Hepatocyte (in vitro differentiated cells): ENCODE results near the gene MAGI1. TPM values are rescaled to one million over a fixed set of nuclear protein-coding genes. Genes with fewer than 3 reads are reported as not detected.
"Not testable (repeated sequence)": the region's sequence is repeated elsewhere in the genome, so short reads cannot be mapped to it uniquely, and the experiment has no call there.

Source experiments
- DNase-seq: peaks from one replicate; pipeline ENCODE4 v3.0.0-alpha.2; 2016; ENCODE audit warnings: low spot score
- H2AFZ ChIP-seq: fragments of 200-600 bp; sonication (generic); 2 replicates; pipeline ENCODE4 v1.6.0; 2016; ENCODE audit warnings: antibody characterized with exemption, mild to moderate bottlenecking
- H3K27ac ChIP-seq: fragments of 200-600 bp; sonication (generic); 2 replicates; pipeline ENCODE4 v1.5.1; 2016; ENCODE audit warnings: mild to moderate bottlenecking
- H3K27me3 ChIP-seq: fragments of 200-600 bp; sonication (generic); 2 replicates; pipeline ENCODE4 v1.6.1; 2016
- H3K36me3 ChIP-seq: fragments of 200-600 bp; sonication (generic); replicated peaks from 2 replicates; pipeline ENCODE4 v1.5.1; 2016; ENCODE audit warnings: low read depth; ENCODE audit not compliant: insufficient read depth
- H3K4me1 ChIP-seq: fragments of 200-600 bp; sonication (generic); 2 replicates; pipeline ENCODE4 v1.5.1; 2016; ENCODE audit warnings: mild to moderate bottlenecking, moderate library complexity; ENCODE audit not compliant: insufficient read depth
- H3K4me2 ChIP-seq: fragments of 200-600 bp; sonication (generic); 2 replicates; pipeline ENCODE4 v1.6.0; 2016
- H3K4me3 ChIP-seq: fragments of 200-600 bp; sonication (generic); 2 replicates; pipeline ENCODE4 v1.5.1; 2016; ENCODE audit warnings: mild to moderate bottlenecking
- H3K79me2 ChIP-seq: fragments of 200-600 bp; sonication (generic); 2 replicates; pipeline ENCODE4 v1.6.0; 2017; ENCODE audit warnings: mild to moderate bottlenecking
- H3K9me2 ChIP-seq: fragments of 200-600 bp; sonication (generic); replicated peaks from 2 replicates; pipeline ENCODE4 v1.6.0; 2017; ENCODE audit warnings: mild to moderate bottlenecking; ENCODE audit not compliant: insufficient read depth
- H3K9me3 ChIP-seq: fragments of 200-600 bp; sonication (generic); 2 replicates; pipeline ENCODE4 v1.5.1; 2016; ENCODE audit warnings: low read depth, mild to moderate bottlenecking
- H4K20me1 ChIP-seq: fragments of 200-600 bp; sonication (generic); 2 replicates; pipeline ENCODE4 v1.6.0; 2016; ENCODE audit warnings: mild to moderate bottlenecking; ENCODE audit not compliant: insufficient read depth, poor library complexity, severe bottlenecking
- CTCF ChIP-seq: fragments of 200-600 bp; sonication (generic); IDR thresholded peaks from 2 replicates; pipeline ENCODE4 v1.5.1; 2016; ENCODE audit warnings: antibody characterized with exemption, mild to moderate bottlenecking; ENCODE audit not compliant: poor library complexity
- EZH2 ChIP-seq: fragments of 200-600 bp; sonication (generic); IDR thresholded peaks from 2 replicates; pipeline ENCODE4 v1.6.1; 2016; ENCODE audit warnings: antibody characterized with exemption, mild to moderate bottlenecking, borderline replicate concordance
- EZH2phosphoT487 ChIP-seq: fragments of 200-600 bp; sonication (generic); IDR thresholded peaks from one replicate; pipeline ENCODE4 v1.6.1; 2018; ENCODE audit warnings: antibody characterized with exemption, mild to moderate bottlenecking, low read depth, moderate library complexity; ENCODE audit not compliant: unreplicated experiment, severe bottlenecking
- WGBS: methylation state at CpG from one replicate; pipeline ENCODE4 v1.1.6; 2016; ENCODE audit warnings: low lambda C conversion rate; ENCODE audit errors: missing lambda C conversion rate; 5-methylcytosine and 5-hydroxymethylcytosine counted together
- polyA plus RNA-seq: library from polyadenylated mRNA; unstranded; fragments of >200 nt; fragmentation: Nextera tagmentation; extraction: Ambion mirVana; gene quantifications from 2 replicates; pipeline ENCODE4 v1.2.1, GENCODE V29; 2016
- total RNA-seq: library from RNA; depleted of rRNA; stranded (reverse); fragments of >200 nt; gene quantifications from 2 replicates; pipeline ENCODE4 v1.2.3, GENCODE V29; 2014

The MAGI1 gene
- total and polyA plus RNA-seq, 2 experiments from 2014 or later, result 26.2 to 43.5 TPM

GRCh38 chr3:65864357-65864904 is 174.3 kb downstream of the MAGI1 start:
- DNase-seq, result no peak
- no peaks in the 10 kb centered on the region for H3K9me3 ChIP-seq
- H3K4me2 ChIP-seq, result no peak overlapping the region
- H4K20me1 ChIP-seq, result peaks cover 3% of the 10 kb centered on the region
- no peak overlapping the region for H2AFZ ChIP-seq
- TF ChIP-seq CTCF (no peak), EZH2phosphoT487 (no peak), EZH2 (no peak)
- H3K4me1 ChIP-seq, result no peaks in the 10 kb centered on the region
- H3K27ac ChIP-seq, result no peak overlapping the region
- no peaks in the 10 kb centered on the region for H3K9me2 ChIP-seq
- H3K27me3 ChIP-seq, result no peaks in the 10 kb centered on the region
- H3K79me2 ChIP-seq, result peaks cover 80% of the 10 kb centered on the region
- no peaks in the 10 kb centered on the region for H3K36me3 ChIP-seq
- H3K4me3 ChIP-seq, result no peak overlapping the region
- 88% methylated on average over 6 of the region's 6 CpGs for WGBS

- no peak overlapping the region for H3K4me3 ChIP-seq
- 92% methylated on average over 5 of the region's 5 CpGs for WGBS
- H4K20me1 ChIP-seq, result peaks cover 3% of the 10 kb centered on the region
Measured at GRCh38 chr3:65861718-65862117, 177.0 kb downstream of the MAGI1 start.

DNA sequence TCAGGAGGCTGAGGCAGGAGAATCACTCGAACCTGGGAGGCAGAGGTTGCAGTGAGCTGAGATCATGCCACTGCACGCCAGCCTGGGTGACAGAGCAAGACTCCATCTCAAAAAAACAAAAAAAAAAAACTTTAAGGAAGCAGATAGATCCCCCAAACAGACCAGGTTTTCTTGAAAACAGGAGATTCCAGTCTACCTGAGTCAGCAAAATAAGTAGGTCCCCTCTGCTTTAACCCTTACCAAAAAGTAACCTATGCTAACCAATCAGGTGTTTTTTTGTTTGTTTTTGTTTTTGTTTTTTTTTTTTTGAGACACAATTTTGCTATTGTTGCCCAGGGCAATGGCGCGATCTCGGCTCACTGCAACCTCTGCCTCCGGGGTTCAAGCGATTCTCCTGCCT is 179.1 kb downstream of the MAGI1 start:
- H3K9me3 ChIP-seq, H3K36me3 ChIP-seq, H4K20me1 ChIP-seq, H3K27ac ChIP-seq, H3K9me2 ChIP-seq, H3K4me2 ChIP-seq, H2AFZ ChIP-seq, H3K27me3 ChIP-seq, DNase-seq, H3K4me3 ChIP-seq: not testable (repeated sequence)
- 98% methylated on average over 7 of the region's 7 CpGs for WGBS
- Histone ChIP-seq H3K79me2 (peaks cover 79% of the 10 kb centered on the region), H3K4me1 (peaks cover 12% of the 10 kb centered on the region)

More at GRCh38 chr3:65861718-65862117, 177.0 kb downstream of the MAGI1 start:
- Histone ChIP-seq H3K4me1 (peaks cover 11% of the 10 kb centered on the region), H3K27me3 (no peaks in the 10 kb centered on the region), H3K79me2 (peaks cover 88% of the 10 kb centered on the region), H3K9me2 (no peaks in the 10 kb centered on the region), H3K4me2 (no peak overlapping the region), H2AFZ (no peak overlapping the region), H3K9me3 (no peaks in the 10 kb centered on the region), H3K36me3 (no peaks in the 10 kb centered on the region), H3K27ac (no peak overlapping the region)
- DNase-seq, result no peak
- no peak for TF ChIP-seq CTCF
- no peak for TF ChIP-seq EZH2

- Histone ChIP-seq H3K4me3 (no peak overlapping the region), H3K36me3 (no peaks in the 10 kb centered on the region), H3K27ac (no peak overlapping the region), H3K9me3 (no peaks in the 10 kb centered on the region), H4K20me1 (peaks cover 3% of the 10 kb centered on the region), H3K4me2 (no peak overlapping the region), H3K79me2 (peaks cover 71% of the 10 kb centered on the region), H3K4me1 (peaks cover 12% of the 10 kb centered on the region), H3K27me3 (no peaks in the 10 kb centered on the region), H3K9me2 (no peaks in the 10 kb centered on the region), H2AFZ (no peak overlapping the region)
- DNase-seq, result no peak
- 97% methylated on average over 6 of the region's 6 CpGs for WGBS
- TF ChIP-seq EZH2 (no peak), EZH2phosphoT487 (no peak), CTCF (no peak)
Measured at GRCh38 chr3:65858749-65859148, 180.0 kb downstream of the MAGI1 start.
